HepG2 (cell line): ENCODE data around the gene PITHD1. TPM values are rescaled to one million over a fixed set of nuclear protein-coding genes. Genes with fewer than 3 reads are reported as not detected.

Experiments
- AGO2 ChIP-seq: fragments of 200-400 bp; formaldehyde crosslinking; optimal IDR thresholded peaks from 2 replicates; pipeline ENCODE3; 2017; ENCODE audit warnings: mild to moderate bottlenecking, low read depth, low read length, moderate library complexity
- CENPBD1 ChIP-seq: sonication (generic); formaldehyde crosslinking; IDR thresholded peaks from 2 replicates; pipeline ENCODE4 v1.8.0; 2022; ENCODE audit warnings: missing genetic modification reagents, low read depth, mild to moderate bottlenecking, borderline replicate concordance
- FOSL2 ChIP-seq: sonication (generic); formaldehyde crosslinking; IDR thresholded peaks from 2 replicates; pipeline ENCODE4 v1.4.0; 2020; ENCODE audit warnings: missing genetic modification reagents
- FOXO4 ChIP-seq: sonication (generic); formaldehyde crosslinking; conservative IDR thresholded peaks from 2 replicates; pipeline ENCODE4 v1.8.1; 2023; ENCODE audit warnings: missing genetic modification reagents
- GABPB1 ChIP-seq: IDR thresholded peaks from 2 replicates; pipeline ENCODE4 v1.6.1; 2016; ENCODE audit warnings: mild to moderate bottlenecking, missing genetic modification reagents, moderate library complexity, missing compliant biosample characterization
- GTF3A ChIP-seq: sonication (generic); formaldehyde crosslinking; conservative IDR thresholded peaks from 2 replicates; pipeline ENCODE4 v1.4.0; 2020; ENCODE audit warnings: mild to moderate bottlenecking, missing genetic modification reagents
- HNRNPLL ChIP-seq: fragments of 200-400 bp; formaldehyde crosslinking; IDR thresholded peaks from 2 replicates; pipeline ENCODE4 v1.6.1; 2017; ENCODE audit warnings: mild to moderate bottlenecking, low read depth, low read length; ENCODE audit not compliant: poor library complexity, severe bottlenecking
- KAT8 ChIP-seq: IDR thresholded peaks from 2 replicates; pipeline ENCODE4 v1.6.1; 2016; ENCODE audit warnings: missing genetic modification reagents, missing compliant biosample characterization
- LBX2 ChIP-seq: sonication (generic); formaldehyde crosslinking; IDR thresholded peaks from 2 replicates; pipeline ENCODE4 v1.5.0; 2020; ENCODE audit warnings: missing genetic modification reagents, mild to moderate bottlenecking, borderline replicate concordance
- MYPOP ChIP-seq: sonication (generic); formaldehyde crosslinking; IDR thresholded peaks from 2 replicates; pipeline ENCODE4 v1.8.1; 2023; ENCODE audit warnings: mild to moderate bottlenecking, moderate library complexity, missing genetic modification reagents
- MZF1 ChIP-seq: sonication (generic); formaldehyde crosslinking; IDR thresholded peaks from 2 replicates; pipeline ENCODE4 v1.8.1; 2023; ENCODE audit warnings: mild to moderate bottlenecking, missing genetic modification reagents, borderline replicate concordance
- RBM39 ChIP-seq: fragments of 200-400 bp; formaldehyde crosslinking; IDR thresholded peaks from one replicate; pipeline ENCODE4 v1.6.1; 2018; ENCODE audit warnings: antibody characterized with exemption, mild to moderate bottlenecking, low read depth, low read length; ENCODE audit not compliant: poor library complexity, severe bottlenecking
- REPIN1 ChIP-seq: sonication (generic); formaldehyde crosslinking; IDR thresholded peaks from 2 replicates; pipeline ENCODE4 v1.8.0; 2022; ENCODE audit warnings: missing genetic modification reagents, low read depth, mild to moderate bottlenecking, borderline replicate concordance
- RFX1 ChIP-seq: fragments of 450-650 bp; IDR thresholded peaks from 2 replicates; pipeline ENCODE4 v1.6.1; 2017
- THAP8 ChIP-seq: sonication (generic); formaldehyde crosslinking; IDR thresholded peaks from 2 replicates; pipeline ENCODE4 v1.5.1; 2020; ENCODE audit warnings: missing genetic modification reagents, mild to moderate bottlenecking, borderline replicate concordance
- TOPORS ChIP-seq: sonication (generic); formaldehyde crosslinking; IDR thresholded peaks from 2 replicates; pipeline ENCODE4 v1.8.0; 2023; ENCODE audit warnings: mild to moderate bottlenecking, missing genetic modification reagents
- ZNF3 ChIP-seq: IDR thresholded peaks from 2 replicates; pipeline ENCODE4 v1.7.0; 2017; ENCODE audit warnings: inconsistent platforms
- ZNF333 ChIP-seq: sonication (generic); formaldehyde crosslinking; IDR thresholded peaks from 2 replicates; pipeline ENCODE4 v1.4.0; 2020; ENCODE audit warnings: mild to moderate bottlenecking, missing genetic modification reagents, borderline replicate concordance
- ZNF350 ChIP-seq: sonication (generic); formaldehyde crosslinking; IDR thresholded peaks from 2 replicates; pipeline ENCODE4 v1.4.0; 2020; ENCODE audit warnings: mild to moderate bottlenecking, low read depth, missing genetic modification reagents, borderline replicate concordance
- ZNF512B ChIP-seq: sonication (generic); formaldehyde crosslinking; IDR thresholded peaks from 2 replicates; pipeline ENCODE4 v1.5.1; 2020; ENCODE audit warnings: missing genetic modification reagents, mild to moderate bottlenecking, borderline replicate concordance
- ZNF580 ChIP-seq: IDR thresholded peaks from 2 replicates; pipeline ENCODE4 v1.6.1; 2016; ENCODE audit warnings: low read depth, borderline replicate concordance
- ZNF598 ChIP-seq: sonication (generic); formaldehyde crosslinking; IDR thresholded peaks from 2 replicates; pipeline ENCODE4 v1.5.1; 2020; ENCODE audit warnings: mild to moderate bottlenecking, missing genetic modification reagents, borderline replicate concordance
- polyA plus RNA-seq, 8 experiments: library from polyadenylated mRNA; depleted of rRNA in 3 of 8; stranded (reverse) in 7 of 8; unstranded in 1 of 8; fragments of >200 nt; fragmentation: Illumina TruSeq in 4 of 8; extraction: Trizol in 4 of 8; gene quantifications; 2 replicates each; pipeline versions ENCODE4 v1.2.1 to v1.2.3, GENCODE V29; 2011 to 2016; ENCODE audit warnings: low read depth in 4 of 8, missing spikeins in 1 of 8, mixed read lengths in 1 of 8; ENCODE audit not compliant: insufficient read depth in 1 of 8
- total RNA-seq, 5 experiments: library from RNA; depleted of rRNA; stranded (reverse); fragments of >200 nt; fragmentation: Illumina TruSeq; extraction: Trizol; gene quantifications; 2 replicates each; pipeline ENCODE4 v1.2.3, GENCODE V29; 2016; ENCODE audit warnings: low read depth in 1 of 5

Gene PITHD1
- total and polyA plus RNA-seq, 2 of the 13 experiments (the other 11 are each of a cell fraction or from before 2014, with no cell fraction given) = 28.0 to 37.3 TPM

- TF ChIP-seq ZNF598 (CRISPR knock-in tag) = 0 out of 2 replicates have a peak, but pooled peaks have one; percentile 68
- TF ChIP-seq ZNF3 = no peak
- TF ChIP-seq CENPBD1 (CRISPR knock-in tag) = no peak
- no peak for TF ChIP-seq REPIN1 (CRISPR knock-in tag)
- TF ChIP-seq TOPORS = 0 out of 2 replicates have a peak, but pooled peaks have one; percentile 21
- TF ChIP-seq ZNF333 (CRISPR knock-in tag) = no peak
- TF ChIP-seq RBM39 = peak; percentile 1
- 0 out of 2 replicates have a peak, but pooled peaks have one; percentile 14 for TF ChIP-seq ZNF350 (CRISPR knock-in tag)
- no peak for TF ChIP-seq RFX1
- no peak for TF ChIP-seq THAP8 (CRISPR knock-in tag)
- TF ChIP-seq FOSL2 (CRISPR knock-in tag) = no peak
- TF ChIP-seq MZF1 (CRISPR knock-in tag) = no peak
- TF ChIP-seq ZNF512B (CRISPR knock-in tag) = 0 out of 2 replicates have a peak, but pooled peaks have one; percentile 0
- TF ChIP-seq MYPOP (CRISPR knock-in tag) = 0 out of 2 replicates have a peak, but pooled peaks have one; percentile 28
- no peak for TF ChIP-seq GABPB1 (CRISPR knock-in tag)
- TF ChIP-seq FOXO4 (CRISPR knock-in tag) = 0 out of 2 replicates have a peak, but pooled peaks have one; percentile 8
- TF ChIP-seq HNRNPLL = no peak
- peak; percentile 31 for TF ChIP-seq AGO2
- TF ChIP-seq GTF3A = no peak
- TF ChIP-seq LBX2 (CRISPR knock-in tag) = no peak
- TF ChIP-seq KAT8 (CRISPR knock-in tag) = no peak
- no peak for TF ChIP-seq ZNF580 (CRISPR knock-in tag)
Observed at GRCh38 chr1:23742670-23743286, 35.4 kb upstream of the PITHD1 start (continued).
